NCI-H187 treated with DMSO at 0.1 percent for 48 hours (cell line): ENCODE measurements around the gene GATB.

Experiments used
- DNase-seq: peaks from one replicate; lab custom pipeline; 2025; lab: John Stamatoyannopoulos, UW

The GATB gene

GRCh38 chr4:151651496-151651895 is 109.3 kb downstream of the GATB start:
- DNase-seq: no peak

DNA sequence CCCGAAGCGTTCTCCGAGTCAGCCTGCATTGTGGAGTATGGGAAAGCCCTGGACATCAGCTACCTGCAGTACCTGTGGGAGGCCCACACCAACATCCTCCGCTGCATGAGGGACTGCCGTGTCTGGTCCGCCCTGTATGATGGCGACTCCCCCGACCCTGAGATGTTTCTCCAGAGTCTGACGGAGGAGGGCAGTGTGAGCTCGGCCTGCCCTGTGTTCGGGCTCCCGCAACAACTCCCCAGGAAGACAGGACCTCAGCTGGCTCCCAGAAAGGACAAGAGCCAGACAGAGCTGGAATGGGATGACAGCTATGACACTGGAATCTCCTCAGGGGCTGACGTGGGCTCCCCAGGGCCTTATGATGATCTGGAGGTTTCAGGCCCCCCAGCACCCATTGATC is 111.3 kb downstream of the GATB start:
- DNase-seq: no peak

GRCh38 chr4:151646322-151646721 is 114.5 kb downstream of the GATB start:
- DNase-seq: no peak

- DNase-seq: no peak
These were observed 116.2 kb downstream of the GATB start for GRCh38 chr4:151644622-151645021.

DNA sequence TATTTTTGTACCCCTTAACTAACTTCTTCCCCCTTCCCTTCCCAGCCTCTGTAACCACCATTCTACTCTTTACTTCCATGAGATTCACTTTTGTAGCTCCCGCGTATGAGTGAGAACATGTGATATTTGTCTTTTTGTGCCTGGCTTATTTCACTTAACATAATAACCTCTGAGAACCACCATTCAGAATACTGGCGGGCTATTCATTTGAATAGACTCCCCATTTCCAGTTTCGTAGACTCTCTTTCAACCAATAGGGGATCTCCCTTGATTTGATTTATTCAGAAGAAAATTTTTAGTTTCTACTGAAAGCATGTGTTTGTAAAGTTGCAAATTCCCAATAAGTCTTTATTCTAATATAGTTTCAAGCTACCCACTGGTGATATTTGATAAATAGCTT is 117.2 kb downstream of the GATB start:
- no peak for DNase-seq

DNA sequence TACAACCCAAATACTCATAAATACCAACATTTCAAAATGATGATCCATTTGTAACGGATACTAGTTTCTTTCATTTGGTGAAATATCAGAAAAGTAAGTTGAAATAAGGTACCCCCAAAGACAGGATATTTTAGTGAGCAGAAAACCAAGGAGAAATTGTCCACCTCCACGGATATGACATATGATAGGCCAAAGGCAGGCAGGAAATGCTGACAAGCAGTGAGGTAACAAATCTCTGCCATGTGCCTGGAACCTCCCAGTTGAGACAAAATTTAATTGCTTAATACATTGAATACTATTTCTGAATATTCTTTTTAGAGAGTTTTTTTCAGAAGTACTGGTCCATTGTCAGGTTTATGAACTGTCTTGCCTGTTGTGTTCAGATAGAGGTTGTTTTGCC is 118.8 kb downstream of the GATB start:
- no peak for DNase-seq

DNA sequence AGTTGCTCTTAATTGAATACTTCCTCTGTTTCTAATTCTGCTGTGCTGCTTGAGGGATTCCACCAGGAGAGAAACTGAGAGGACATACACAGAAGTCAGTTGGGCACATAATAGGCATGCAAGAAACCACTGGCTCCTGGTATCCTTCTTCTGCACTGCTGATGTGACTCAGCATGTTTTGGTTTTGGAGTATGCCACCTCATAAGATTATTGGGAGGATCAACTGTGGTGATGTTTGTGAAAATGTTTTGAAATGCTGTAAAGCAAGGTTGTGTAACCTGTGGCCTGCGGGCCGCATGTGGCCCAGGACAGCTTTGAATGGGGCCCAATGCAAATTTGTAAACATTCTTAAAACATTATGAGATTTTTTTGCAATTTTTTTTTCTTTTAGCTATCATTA is 119.6 kb downstream of the GATB start:
- no peak for DNase-seq

DNA sequence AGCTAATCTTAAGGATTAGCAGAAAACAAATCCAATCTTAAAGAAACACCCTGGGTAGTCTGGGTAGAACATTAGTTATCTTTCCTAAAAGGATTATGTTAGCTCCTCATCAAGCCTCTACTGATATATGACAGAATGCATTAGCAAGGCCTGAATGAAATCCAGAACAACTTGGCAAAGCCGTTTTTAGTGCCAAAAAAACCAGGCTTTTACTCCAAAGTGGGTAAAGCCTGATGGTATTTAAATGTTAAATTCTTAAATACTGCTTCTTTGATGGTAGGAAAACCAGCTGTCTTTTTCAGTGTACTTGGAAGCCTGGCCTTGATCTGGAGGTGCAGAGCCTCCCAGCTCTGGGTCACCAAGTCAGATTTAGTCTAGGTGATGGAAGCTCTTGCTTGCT is 120.4 kb downstream of the GATB start:
- DNase-seq: no peak

GRCh38 chr4:151638295-151638858 is 122.4 kb downstream of the GATB start:
- DNase-seq: no peak

DNA sequence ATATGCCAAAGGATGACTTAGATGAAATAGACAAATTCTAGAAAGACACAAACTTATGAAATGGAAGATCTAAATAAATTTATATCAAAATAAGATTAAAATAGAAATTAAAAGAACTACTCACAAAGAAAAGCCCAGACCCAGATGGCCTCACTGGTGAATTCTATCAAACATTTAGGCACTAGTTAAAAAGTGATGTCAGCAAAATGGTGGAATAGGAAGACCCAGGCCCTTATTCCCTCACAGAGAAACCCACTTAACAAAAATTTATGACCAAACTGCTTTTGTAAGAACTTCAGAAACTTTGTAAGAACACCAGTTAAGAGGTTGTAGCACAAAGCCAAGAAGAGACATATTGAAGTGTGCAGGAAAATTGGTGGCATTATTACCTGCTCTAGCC is 129.5 kb downstream of the GATB start:
- DNase-seq: no peak

GRCh38 chr4:151629097-151629783 is 131.6 kb downstream of the GATB start:
- no peak for DNase-seq

GRCh38 chr4:151628001-151628608 is 132.7 kb downstream of the GATB start:
- no peak for DNase-seq

GRCh38 chr4:151627491-151627890 is 133.3 kb downstream of the GATB start:
- DNase-seq: no peak

- no peak for DNase-seq
These were observed 134.1 kb downstream of the GATB start for GRCh38 chr4:151626751-151627150.

GRCh38 chr4:151626228-151626627 is 134.6 kb downstream of the GATB start:
- DNase-seq: no peak

- no peak for DNase-seq
These were observed 135.9 kb downstream of the GATB start for GRCh38 chr4:151624626-151625565.
